C1 segment of cervical spinal cord (tissue), 14 donors: Measurements from ENCODE around the gene SLC41A2.
"Not testable (repeated sequence)": the region's sequence is repeated elsewhere in the genome, so short reads cannot be mapped to it uniquely, and the experiment has no call there.

Source experiments
- DNase-seq, 14 donors: peaks; one replicate each; lab custom pipeline; 2025; lab: John Stamatoyannopoulos, UW

Gene SLC41A2

GRCh38 chr12:104964167-104964855 is 6.2 kb upstream of the SLC41A2 start:
- no peak for DNase-seq

DNA sequence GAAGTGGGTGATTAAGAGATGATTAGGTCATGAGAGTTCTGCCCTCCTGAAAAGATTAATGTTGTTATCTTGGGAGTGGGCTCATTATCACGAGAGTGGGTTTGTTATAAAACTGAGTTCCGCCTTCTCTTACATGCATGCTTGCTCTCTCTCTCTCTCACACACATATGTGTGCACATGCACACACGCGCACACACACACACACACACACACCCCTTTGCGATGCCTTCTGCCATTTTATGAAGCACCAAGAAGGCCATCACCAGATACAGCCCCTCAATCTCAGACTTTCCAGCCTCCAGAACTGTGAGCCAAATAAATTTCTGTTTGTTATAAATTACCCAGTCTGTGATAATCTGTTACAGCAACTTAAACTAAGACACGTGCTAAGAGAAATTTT is 5.7 kb upstream of the SLC41A2 start:
- DNase-seq, result no peak

DNA sequence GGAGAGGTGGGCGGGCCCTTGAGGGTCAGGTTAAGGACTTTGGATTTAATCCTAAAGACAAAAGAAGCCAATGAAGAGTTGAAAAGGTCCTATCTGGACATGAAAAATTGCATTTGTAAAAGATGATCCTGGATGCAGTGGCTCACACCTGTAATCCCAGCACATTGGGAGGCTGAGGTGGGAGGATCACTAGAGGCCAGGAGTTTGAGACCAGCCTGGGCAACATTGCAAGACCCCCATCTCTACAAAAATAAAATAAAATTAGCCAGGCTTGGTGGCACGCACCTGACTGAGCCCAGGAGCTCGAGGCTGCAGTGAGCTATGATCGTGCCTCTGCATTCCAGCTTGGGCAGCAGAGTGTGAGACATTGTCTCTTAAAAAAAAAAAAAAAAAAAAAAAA is 2.4 kb upstream of the SLC41A2 start:
- DNase-seq, result no peak

DNA sequence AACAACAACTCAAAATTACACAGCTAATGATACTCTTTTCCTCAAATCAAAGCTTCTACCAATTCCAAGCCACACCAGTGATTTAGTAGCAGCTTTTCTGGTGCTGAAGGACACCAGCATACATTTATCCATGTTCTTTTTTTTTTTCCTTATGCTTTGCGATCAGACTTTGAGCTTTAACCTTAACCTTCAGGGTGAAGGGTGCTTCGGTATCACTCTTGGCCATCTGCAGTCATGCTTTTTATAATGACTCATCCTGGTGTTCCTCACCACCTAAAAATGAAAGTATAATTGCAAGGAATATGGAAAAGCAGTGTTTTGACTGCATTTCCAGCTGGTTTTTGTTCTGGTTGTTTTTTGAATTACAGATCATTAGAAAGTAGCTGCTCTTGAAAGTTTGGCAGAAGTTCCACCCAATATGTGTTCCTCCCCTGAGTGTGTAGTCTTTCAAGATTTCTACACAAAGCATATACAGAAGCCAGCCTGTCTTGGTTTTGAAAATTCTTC is 1.3 kb upstream of the SLC41A2 start:
- no peak for DNase-seq

- DNase-seq, result no peak
These were observed 780 bp upstream of the SLC41A2 start for GRCh38 chr12:104958805-104959334.

GRCh38 chr12:104957719-104958000 is 430 bp downstream of the SLC41A2 start:
- peak in 2 of 14 donors; percentile 48 to 59 for DNase-seq

DNA sequence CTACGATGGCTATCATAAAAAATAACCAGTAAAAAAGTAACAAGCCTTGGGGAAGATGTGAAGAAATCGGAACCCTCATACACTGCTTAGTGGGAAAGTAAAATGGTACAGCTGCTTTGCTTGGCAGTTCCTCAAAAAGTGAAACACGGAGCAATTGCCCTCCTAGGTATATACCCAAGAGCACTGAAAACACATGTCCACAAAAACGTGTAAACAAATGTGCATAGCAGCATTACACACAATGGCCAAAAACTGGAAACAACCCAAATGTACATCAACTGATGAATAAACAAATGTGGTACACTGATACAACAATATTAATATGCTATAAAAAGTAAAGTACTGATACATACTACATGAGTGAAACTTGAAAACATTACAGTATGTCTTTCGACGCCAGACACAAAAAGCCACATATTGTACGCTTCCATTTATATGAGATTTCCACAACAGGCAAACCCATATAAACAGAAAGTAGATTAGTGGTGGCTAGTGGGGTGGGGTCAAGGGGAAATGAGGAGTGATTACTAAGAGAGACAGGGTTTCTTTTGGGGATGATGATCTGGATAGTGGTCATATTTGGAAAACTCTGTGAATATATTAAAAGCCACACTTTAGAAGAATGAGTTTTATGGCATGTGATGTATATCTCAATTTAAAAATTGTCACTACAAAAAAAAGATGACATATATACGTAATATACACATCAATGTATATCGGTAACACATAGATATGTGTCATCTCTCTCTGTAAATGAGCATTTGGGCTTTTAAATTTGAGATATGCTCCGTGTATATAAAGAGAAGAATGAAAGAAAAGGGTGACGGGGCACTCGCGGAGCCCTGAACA is 996 bp downstream of the SLC41A2 start:
- peak in 1 of 14 donors; percentile 20 for DNase-seq

DNA sequence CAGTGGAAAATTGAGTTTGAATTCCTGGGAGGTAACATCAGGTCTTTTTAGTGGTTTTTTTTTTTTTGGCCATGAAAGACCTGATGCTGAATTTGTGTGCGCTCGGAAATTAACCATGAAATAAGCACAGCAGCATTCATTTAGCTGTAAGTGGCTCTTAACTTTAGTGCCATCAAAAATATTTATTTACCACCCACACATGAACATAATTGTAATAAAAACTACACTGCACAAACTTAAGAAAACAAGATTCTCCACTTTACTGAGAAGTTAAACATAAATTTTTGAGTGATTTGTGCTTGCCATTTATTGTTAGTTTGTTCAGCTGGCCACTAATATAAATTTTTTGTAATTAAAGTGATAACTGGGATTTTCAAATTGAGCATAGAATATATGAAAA is 2.4 kb downstream of the SLC41A2 start:
- DNase-seq, result no peak

- no peak for DNase-seq
These were observed 4.8 kb downstream of the SLC41A2 start for GRCh38 chr12:104953323-104953722.

GRCh38 chr12:104952816-104953215 is 5.3 kb downstream of the SLC41A2 start:
- no peak for DNase-seq

DNA sequence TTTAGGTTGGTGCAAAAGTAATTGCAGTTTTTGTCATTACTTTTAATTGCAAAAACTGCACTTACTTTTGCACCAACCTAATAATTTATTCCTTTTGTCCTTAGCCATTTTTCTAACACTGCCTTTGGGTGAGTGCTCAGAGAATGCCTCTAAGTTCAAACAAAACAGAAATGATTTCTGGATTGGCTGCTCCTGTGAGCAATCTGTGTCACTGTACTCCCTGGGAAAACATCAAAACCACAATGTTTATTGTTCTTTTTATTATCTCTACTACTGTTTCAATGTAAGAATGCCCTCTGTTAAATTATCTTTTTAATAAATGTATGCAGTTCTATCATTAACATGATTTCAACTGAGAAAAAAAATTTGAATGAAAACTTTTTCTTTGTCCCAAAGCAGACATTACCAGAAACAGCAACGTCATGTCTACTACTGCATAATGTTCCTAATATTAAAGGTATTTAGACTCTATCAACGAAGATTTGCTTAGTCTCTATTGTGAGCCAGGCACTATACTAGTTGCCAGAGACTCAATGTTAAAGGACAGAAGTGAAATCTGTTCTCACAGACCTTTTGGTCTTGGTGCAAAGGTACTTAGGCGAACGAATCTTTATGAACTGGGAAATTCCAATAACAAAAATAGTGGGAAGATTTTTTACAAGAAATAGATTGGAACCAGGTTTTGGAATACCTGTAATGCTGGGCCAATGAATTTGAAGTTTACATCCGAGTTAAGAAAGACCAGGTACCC is 6.2 kb downstream of the SLC41A2 start:
- no peak for DNase-seq

- DNase-seq, result not testable (repeated sequence)
These were observed 9.4 kb downstream of the SLC41A2 start for GRCh38 chr12:104948716-104949115.

- no peak for DNase-seq
These were observed 13.8 kb downstream of the SLC41A2 start for GRCh38 chr12:104944252-104944651.

DNA sequence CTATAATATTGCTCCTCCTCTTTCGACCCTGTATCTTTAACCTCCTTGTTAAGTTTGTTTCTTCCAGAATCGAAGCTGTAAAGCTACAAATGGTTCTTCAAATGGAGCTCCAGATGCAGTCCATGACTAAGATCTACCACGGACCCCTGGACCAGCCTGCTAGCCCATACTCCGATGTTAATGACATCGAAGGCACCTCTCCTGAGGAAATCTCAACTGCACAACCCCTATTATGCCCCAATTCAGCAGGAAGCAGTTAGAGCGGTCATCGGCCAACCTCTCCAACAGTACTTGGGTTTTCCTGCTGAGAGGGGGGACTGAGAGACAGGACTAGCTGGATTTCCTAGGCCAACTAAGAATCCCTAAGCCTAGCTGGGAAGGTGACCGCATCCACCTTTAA is 14.7 kb downstream of the SLC41A2 start:
- not testable (repeated sequence) for DNase-seq

- no peak for DNase-seq
These were observed 16.0 kb downstream of the SLC41A2 start for GRCh38 chr12:104942075-104942474.

GRCh38 chr12:104941454-104941853 is 16.6 kb downstream of the SLC41A2 start:
- no peak for DNase-seq

GRCh38 chr12:104939089-104939488 is 19.0 kb downstream of the SLC41A2 start:
- DNase-seq, result no peak

DNA sequence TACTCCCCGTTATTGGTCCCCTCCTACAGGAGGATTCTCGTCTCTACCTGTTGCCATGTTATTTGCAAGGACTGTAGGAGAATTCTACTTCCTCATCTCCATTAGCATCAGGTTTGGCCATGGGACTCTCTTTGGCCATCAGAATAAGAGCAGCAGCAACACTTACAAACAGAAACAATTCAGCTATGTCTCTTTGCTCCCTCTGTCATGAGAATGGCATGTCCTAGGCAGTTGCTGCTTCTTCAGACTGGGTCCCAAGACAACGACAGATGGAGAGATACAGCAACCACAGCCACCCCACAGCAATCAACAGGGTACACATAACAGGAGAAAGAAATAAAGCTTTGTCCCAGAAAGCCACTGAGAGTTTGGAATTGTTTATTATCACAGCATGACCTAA is 19.7 kb downstream of the SLC41A2 start:
- DNase-seq, result no peak

DNA sequence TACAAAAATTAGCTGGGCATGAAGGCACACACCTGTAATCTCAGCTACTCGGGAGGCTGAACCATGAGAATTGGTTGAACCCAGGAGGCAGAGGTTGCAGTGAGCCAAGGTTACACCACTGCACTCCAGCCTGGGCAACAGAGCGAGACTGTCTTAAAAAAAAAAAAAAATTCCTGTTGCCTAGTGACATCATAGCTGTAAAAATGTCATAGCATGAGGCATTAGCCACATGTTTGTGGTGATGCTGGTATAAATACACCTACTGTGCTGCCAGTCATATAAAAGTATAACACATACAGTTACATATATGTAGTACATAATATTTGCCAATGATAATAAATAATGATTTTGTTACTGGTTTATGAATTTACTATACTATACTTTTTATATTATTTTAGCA is 22.2 kb downstream of the SLC41A2 start:
- no peak for DNase-seq

- DNase-seq, result no peak
These were observed 24.3 kb downstream of the SLC41A2 start for GRCh38 chr12:104933778-104934177.

DNA sequence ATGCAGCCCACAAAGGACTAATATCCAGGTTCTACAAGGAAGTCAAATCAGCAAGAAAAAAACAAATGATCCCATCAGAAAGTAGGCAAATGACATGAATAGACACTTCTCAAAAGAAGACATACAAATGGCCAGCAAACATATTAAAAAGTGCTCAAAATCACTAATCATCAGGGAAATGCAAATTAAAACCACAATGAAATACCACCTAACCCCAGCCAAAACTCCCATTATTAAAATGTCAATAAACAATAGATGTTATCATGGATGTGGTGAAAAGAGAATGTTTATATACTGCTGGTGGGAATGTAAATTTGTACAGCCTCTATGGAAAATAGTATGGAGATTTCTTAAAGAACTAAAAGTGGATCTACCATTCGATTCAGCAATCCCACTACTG is 25.0 kb downstream of the SLC41A2 start:
- DNase-seq, result no peak
